Gastroesophageal sphincter (tissue), 4 donors: ENCODE results near the gene EPHB2. TPM values are rescaled to one million over a fixed set of nuclear protein-coding genes. Genes with fewer than 3 reads are reported as not detected.

ENCODE experiments used
- ATAC-seq: fragments of 150-250 bp; one replicate; pipeline ENCODE4 v1.9.1; 2016; ENCODE audit warnings: mild to moderate bottlenecking, moderate library complexity
- H3K27ac ChIP-seq, 4 donors: fragments of 200-600 bp; sonication (generic) in 3 of 4; 1 replicate in 3 of 4; 2 replicates in 1 of 4; pipeline ENCODE4 v1.5.1; 2016 to 2019
- H3K27me3 ChIP-seq: fragments of 200-600 bp; sonication (generic); one replicate; pipeline ENCODE4 v1.5.1; 2019
- H3K36me3 ChIP-seq, 2 donors: fragments of 200-600 bp; sonication (generic); one replicate each; pipeline ENCODE4 v1.5.1; 2019; ENCODE audit warnings: control low read depth in 1 of 2
- H3K4me1 ChIP-seq, 3 donors: fragments of 200-600 bp; sonication (generic); 1 replicate in 2 of 3; 2 replicates in 1 of 3; pipeline ENCODE4 v1.5.1; 2016 to 2019; ENCODE audit warnings: control low read depth in 2 of 3
- H3K4me3 ChIP-seq, 2 donors: fragments of 200-600 bp; sonication (generic); one replicate each; pipeline ENCODE4 v1.5.1; 2019; ENCODE audit warnings: mild to moderate bottlenecking in 1 of 2, moderate library complexity in 1 of 2
- H3K9me3 ChIP-seq, 3 donors: fragments of 200-600 bp; sonication (generic); one replicate each; pipeline ENCODE4 v1.5.1; 2017 to 2019; ENCODE audit warnings: control low read depth in 2 of 3
- CTCF ChIP-seq, 4 experiments: fragments of 200-600 bp in 2 of 4; fragments of 450-650 bp in 2 of 4; sonication (generic) in 1 of 4; IDR thresholded peaks; one replicate each; pipeline ENCODE4 v1.5.1; 2017 to 2019; ENCODE audit warnings: antibody characterized with exemption in 4 of 4, mild to moderate bottlenecking in 2 of 4, moderate library complexity in 2 of 4
- EP300 ChIP-seq: sonication (generic); formaldehyde crosslinking; IDR thresholded peaks from one replicate; pipeline ENCODE4 v1.6.1; 2017; ENCODE audit warnings: antibody characterized with exemption, mild to moderate bottlenecking
- POLR2A ChIP-seq, 2 donors: fragments of 450-650 bp; IDR thresholded peaks; one replicate each; pipeline ENCODE4 v1.6.1; 2017; ENCODE audit warnings: antibody characterized with exemption in 2 of 2, mild to moderate bottlenecking in 2 of 2, moderate library complexity in 1 of 2
- POLR2AphosphoS5 ChIP-seq: sonication (generic); formaldehyde crosslinking; IDR thresholded peaks from one replicate; pipeline ENCODE4 v1.6.1; 2017; ENCODE audit warnings: antibody characterized with exemption
- WGBS, 2 donors: methylation state at CpG; one replicate each; pipeline ENCODE4 v1.1.5; 2018; ENCODE audit warnings: low coverage in 1 of 2; 5-methylcytosine and 5-hydroxymethylcytosine counted together
- total RNA-seq, 4 donors: library from RNA; depleted of rRNA; stranded (reverse); fragments of >200 nt; gene quantifications; one replicate each; pipeline ENCODE4 v1.1.0, GENCODE V29; 2016

The EPHB2 gene
- total RNA-seq, 4 donors from 2014 or later = 2.0 to 5.9 (median 2.6) TPM

- H3K36me3 ChIP-seq = no peaks in the 10 kb centered on the region
- ATAC-seq = no peak
- H3K4me3 ChIP-seq = no peak overlapping the region
- H3K9me3 ChIP-seq = no peaks in the 10 kb centered on the region
- peaks cover 9% of the 10 kb centered on the region for H3K27me3 ChIP-seq
- no peak for TF ChIP-seq EP300
- TF ChIP-seq POLR2AphosphoS5 = no peak
- no peak for TF ChIP-seq CTCF (IDR thresholded peaks at IDR 0.05)
- no peak for TF ChIP-seq POLR2A (IDR thresholded peaks at IDR 0.05)
- no peaks in the 10 kb centered on the region for H3K4me1 ChIP-seq
- no peak overlapping the region for H3K27ac ChIP-seq
- WGBS, 2 donors = 80% methylated on average over 5 of the region's 6 CpGs; no CpG with 5 or more reads in 1 of the 2 donors
Observed at GRCh38 chr1:22854688-22855565, 144.3 kb downstream of the EPHB2 start.

GRCh38 chr1:22855668-22856606 lies 145.3 kb downstream of the EPHB2 start:
- Histone ChIP-seq H3K36me3 (no peaks in the 10 kb centered on the region), H3K27me3 (peaks cover 10% of the 10 kb centered on the region), H3K4me3 (no peak overlapping the region), H3K9me3 (no peaks in the 10 kb centered on the region), H3K27ac (no peak overlapping the region), H3K4me1 (no peaks in the 10 kb centered on the region)
- no peak for ATAC-seq
- 93 to 96% methylated on average over 3 to 9 of the region's 15 CpGs for WGBS, 2 donors
- TF ChIP-seq CTCF (IDR thresholded peaks at IDR 0.05) (no peak), POLR2A (IDR thresholded peaks at IDR 0.05) (no peak), EP300 (no peak), POLR2AphosphoS5 (no peak)

- TF ChIP-seq POLR2AphosphoS5 (no peak), CTCF (IDR thresholded peaks at IDR 0.05) (no peak), EP300 (no peak)
- H3K27me3 ChIP-seq = peaks cover 10% of the 10 kb centered on the region
- H3K9me3 ChIP-seq = no peaks in the 10 kb centered on the region
- H3K27ac ChIP-seq = no peak overlapping the region
- H3K36me3 ChIP-seq = no peaks in the 10 kb centered on the region
- no peak overlapping the region for H3K4me3 ChIP-seq
- H3K4me1 ChIP-seq = no peaks in the 10 kb centered on the region
- 90% methylated on average over 7 of the region's 7 CpGs; no CpG with 5 or more reads in 1 of the 2 donors for WGBS, 2 donors
- no peak for ATAC-seq
Observed at GRCh38 chr1:22857661-22858060, 147.0 kb downstream of the EPHB2 start.

GRCh38 chr1:22860414-22860800 lies 149.8 kb downstream of the EPHB2 start:
- Histone ChIP-seq H3K4me3 (no peak overlapping the region), H3K36me3 (no peaks in the 10 kb centered on the region), H3K27me3 (peaks cover 5% of the 10 kb centered on the region), H3K9me3 (no peaks in the 10 kb centered on the region), H3K27ac (no peak overlapping the region), H3K4me1 (no peaks in the 10 kb centered on the region)
- no peak for ATAC-seq
- WGBS, 2 donors = 88% methylated on average over 3 of the region's 9 CpGs; no CpG with 5 or more reads in 1 of the 2 donors
- TF ChIP-seq POLR2AphosphoS5 = no peak
- TF ChIP-seq EP300 = no peak
- no peak for TF ChIP-seq POLR2A (IDR thresholded peaks at IDR 0.05)
- no peak for TF ChIP-seq CTCF (IDR thresholded peaks at IDR 0.05)
